ENCODE results near the gene NUF2.

DNA sequence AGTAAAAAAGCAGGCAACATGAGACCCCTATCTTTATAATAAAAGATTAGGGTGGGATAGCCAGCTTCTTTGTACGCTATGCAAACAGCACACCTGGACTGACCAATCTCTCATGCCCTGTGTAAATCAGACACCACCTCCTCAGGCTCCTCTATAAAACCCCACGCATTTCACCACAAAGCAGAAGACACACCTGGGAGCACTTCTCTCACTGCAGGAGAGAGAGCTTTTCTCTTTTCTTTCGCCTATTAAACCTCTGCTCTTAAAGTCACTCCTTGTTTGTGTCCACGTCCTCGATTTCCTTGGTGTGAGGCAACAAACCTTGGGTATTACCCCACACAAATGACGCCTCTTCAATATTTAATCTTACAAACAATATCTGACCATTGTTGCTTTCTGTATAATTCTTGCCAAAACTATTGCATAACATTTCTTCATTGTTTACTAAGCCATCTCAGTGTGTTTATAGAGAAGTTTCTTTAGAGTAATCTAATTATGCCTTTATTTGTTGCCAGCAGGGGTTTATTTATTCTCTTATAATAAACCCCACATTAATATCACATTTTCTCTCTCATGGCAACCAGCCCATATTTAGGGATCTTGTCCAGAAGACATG lies 31.6 kb upstream of the NUF2 start:
- TF ChIP-seq, protein P1, sequence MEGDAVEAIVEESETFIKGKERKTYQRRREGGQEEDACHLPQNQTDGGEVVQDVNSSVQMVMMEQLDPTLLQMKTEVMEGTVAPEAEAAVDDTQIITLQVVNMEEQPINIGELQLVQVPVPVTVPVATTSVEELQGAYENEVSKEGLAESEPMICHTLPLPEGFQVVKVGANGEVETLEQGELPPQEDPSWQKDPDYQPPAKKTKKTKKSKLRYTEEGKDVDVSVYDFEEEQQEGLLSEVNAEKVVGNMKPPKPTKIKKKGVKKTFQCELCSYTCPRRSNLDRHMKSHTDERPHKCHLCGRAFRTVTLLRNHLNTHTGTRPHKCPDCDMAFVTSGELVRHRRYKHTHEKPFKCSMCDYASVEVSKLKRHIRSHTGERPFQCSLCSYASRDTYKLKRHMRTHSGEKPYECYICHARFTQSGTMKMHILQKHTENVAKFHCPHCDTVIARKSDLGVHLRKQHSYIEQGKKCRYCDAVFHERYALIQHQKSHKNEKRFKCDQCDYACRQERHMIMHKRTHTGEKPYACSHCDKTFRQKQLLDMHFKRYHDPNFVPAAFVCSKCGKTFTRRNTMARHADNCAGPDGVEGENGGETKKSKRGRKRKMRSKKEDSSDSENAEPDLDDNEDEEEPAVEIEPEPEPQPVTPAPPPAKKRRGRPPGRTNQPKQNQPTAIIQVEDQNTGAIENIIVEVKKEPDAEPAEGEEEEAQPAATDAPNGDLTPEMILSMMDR (IDR thresholded peaks at IDR 0.05; ENCODE audit: insufficient read depth, low read length, poor library complexity, severe bottlenecking): no peak
- TF ChIP-seq EZH2phosphoT487 (conservative IDR thresholded peaks at IDR 0.05; ENCODE audit: low read length): no peak
